Measurements from ENCODE around the gene HIPK3.

Gene HIPK3

GRCh38 chr11:33309118-33309517, 51.9 kb downstream of the HIPK3 start:
- DNase-seq: no peak

DNA sequence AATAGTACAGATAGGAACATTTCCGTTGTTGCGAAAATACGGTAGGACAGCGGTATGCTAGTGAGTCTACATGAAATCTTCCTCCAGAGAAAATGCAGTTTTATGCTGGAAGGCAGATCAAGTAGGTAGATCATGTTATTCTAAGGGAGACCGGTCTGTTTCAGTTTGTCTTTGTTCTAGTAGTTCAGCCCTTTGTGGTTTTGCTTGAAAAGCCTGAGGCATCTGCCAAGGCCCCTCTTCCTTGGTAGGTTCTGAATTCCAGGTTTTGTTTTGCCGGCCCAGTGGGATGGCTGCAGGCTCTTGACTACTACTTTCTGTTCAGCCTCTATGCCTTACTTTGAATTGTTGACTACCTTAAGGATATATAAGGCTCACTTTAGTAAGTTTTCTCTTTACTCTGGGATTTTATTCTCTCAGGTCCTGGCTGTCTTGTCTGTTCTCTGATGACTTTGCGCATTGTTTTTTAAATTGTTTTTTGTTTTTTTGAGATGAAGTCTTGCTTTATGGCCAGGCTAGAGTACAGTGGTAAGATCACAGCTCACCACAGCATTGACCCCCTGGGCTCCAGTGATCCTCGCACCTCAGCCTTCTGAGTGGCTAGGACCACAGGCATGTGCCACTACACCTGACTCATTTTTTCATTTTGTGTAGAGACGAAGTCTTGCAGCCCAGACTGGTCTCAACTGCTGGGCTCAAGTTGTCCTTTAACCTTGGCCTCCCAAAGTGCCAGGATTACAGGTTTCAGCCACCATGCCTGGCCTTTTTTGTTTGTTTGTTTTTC, 53.7 kb downstream of the HIPK3 start:
- DNase-seq: no peak

DNA sequence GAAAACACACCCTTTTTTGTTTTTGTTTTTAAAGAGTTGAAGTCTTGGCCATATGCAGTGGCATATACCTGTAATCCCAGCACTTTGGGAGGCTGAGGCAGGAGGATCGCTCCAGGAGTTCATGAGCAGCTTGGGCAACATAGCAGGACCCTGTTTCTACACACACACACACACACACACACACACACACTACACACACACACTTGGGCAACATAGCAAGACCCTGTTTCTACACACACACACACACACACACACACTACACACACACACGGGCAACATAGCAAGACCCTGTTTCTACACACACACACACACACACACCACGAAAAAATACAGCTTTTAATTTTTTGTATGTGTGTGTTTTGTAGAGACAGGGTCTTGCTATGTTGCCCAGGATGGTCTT, 54.5 kb downstream of the HIPK3 start:
- no peak for DNase-seq

- DNase-seq: no peak
Observed at GRCh38 chr11:33315822-33316221, 58.6 kb downstream of the HIPK3 start.

- no peak for DNase-seq
Observed at GRCh38 chr11:33317662-33318061, 60.5 kb downstream of the HIPK3 start.

DNA sequence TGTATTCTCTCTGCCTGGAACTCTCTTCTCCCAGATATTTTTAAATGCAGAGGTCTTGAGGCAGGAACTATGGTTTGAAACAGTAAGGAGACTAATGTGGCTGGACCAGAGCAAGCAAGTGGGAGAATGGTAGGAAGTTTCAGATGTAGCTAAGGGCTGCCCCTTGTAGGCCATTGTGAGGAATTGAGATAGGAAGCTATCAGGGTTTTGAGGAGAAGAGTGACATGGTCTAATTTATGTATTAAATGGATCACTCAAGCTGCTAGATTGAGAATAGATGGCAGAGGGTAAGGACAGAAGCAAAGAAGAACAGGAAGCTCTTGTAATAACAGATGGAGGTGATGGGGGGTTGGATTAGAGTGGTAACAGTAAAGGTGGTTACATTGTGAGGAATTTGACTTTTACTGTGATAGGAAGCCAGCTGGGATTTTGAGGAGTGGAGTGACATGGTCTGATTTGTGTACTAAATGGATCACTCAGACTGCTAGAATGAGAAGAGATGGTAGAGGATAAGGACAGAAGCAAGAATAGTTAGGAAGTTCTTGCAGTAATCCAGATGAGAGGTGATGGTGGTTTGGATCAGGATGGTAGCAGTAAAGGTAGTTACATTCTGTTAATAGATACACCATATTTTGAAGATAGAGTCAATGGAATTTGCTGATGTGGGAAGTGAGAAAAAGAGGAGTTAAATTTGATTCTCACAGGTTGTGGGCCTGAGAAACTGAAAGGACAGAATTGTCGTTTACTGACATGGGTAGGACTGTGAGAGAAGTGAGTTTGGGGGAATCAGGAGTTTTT, 63.0 kb downstream of the HIPK3 start:
- DNase-seq: no peak

- DNase-seq: no peak
Observed at GRCh38 chr11:33320814-33321330, 63.7 kb downstream of the HIPK3 start.

- DNase-seq: no peak
Observed at GRCh38 chr11:33321422-33321821, 64.2 kb downstream of the HIPK3 start.

DNA sequence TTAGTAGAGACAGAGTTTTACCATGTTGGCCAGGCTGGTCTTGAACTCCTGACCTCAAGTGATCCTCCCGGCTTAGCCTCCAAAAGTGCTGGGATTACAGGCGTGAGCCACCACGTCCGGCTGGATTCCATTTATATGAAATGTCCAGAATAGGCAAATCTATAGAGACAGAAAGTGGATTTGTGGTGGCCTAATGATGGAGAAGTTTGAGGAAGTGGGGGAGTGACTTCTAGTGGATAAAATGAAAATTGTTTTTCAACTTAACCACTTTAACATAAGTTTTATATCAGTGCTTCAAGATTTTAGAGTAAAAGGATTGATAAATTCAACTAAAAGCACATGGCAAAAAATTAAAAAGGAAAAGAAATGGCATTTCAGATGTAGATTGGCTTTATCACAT, 66.2 kb downstream of the HIPK3 start:
- DNase-seq: no peak

DNA sequence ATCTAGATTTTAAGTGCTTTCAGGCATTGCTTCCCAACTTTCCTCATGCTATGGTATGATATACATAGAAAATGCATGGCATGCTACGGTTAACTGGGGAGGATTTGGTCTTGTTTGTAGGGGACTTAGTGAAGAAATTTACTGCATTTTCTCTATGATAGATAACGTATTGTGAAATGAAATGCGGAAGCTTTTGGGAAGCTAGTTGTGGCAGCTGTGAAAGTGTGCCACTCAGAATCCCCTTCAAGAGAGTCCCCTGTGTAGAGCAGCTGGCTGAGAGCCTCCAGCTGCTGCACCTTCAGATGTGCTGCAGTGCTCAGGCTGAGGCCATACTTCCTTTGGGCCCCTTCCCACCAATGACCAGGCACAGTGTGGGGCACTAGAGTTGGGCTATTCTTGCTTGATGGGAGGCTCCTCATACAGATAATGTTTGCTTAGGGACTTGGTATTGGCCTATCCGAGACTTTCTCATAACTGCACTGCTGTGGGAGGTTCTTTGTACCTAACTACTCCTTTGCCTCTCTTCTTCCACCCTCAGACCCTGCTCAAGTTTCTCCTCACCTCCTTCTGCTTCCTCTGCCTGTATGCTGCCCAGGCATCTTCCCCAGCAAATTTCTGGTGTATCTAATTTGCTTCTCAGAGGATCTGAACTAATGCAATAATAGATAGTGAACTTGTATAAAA, 67.3 kb downstream of the HIPK3 start:
- no peak for DNase-seq

DNA sequence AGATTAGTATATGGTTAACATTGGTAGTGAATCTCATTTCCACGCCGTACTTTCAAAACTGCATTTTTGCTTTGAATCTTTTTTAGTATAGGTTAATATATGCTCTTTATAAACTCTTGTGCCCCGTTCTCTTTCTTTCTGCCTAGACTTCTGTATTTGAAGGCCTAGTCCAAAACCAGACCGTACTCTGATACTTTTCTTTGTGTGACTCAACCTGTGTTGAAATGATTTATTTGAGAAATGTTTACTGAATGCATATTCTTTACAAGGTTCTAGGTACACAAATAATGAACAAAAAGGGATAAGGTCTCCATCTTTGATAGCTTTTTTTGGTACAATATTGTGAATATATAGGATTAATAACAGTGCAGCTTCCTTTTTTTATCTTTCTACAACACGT, 68.3 kb downstream of the HIPK3 start:
- DNase-seq: no peak

DNA sequence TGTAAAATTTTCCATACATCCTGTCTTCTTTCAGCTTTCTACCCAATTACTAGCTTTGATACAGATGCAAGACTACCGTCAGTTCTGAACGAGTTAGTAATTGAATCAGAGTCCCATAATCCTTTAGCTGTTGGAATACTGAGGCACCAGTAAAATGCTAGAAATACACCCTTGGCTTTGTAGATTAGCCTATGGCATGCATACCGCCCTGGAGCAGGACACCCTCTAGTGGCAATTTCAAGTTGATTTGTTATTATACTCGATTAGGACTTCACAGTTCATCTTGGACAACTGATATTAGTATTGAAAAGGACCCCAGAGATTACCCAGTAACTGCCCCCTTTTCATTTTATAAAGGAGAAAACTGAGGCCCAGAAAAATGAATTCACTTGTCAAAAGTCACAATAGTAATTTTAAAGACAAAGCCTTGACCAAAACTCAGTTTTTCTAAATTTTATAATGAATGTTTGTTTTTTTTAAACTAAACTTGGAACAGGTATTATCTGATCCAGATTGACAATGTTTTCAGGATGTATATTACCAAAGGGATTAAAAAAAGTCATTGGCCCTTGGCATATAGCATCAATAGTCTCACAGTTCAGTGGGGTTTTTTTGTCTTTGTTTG, 72.6 kb downstream of the HIPK3 start:
- peak; percentile 45 for DNase-seq

- no peak for DNase-seq
Observed at GRCh38 chr11:33333816-33334215, 76.6 kb downstream of the HIPK3 start.

- DNase-seq: no peak
Observed at GRCh38 chr11:33334627-33335026, 77.4 kb downstream of the HIPK3 start.

GRCh38 chr11:33339247-33339646, 82.1 kb downstream of the HIPK3 start:
- DNase-seq: no peak

- no peak for DNase-seq
Observed at GRCh38 chr11:33344611-33345010, 87.4 kb downstream of the HIPK3 start.

- no peak for DNase-seq
Observed at GRCh38 chr11:33347490-33348125, 90.4 kb downstream of the HIPK3 start.

GRCh38 chr11:33350287-33350686, 93.1 kb downstream of the HIPK3 start:
- no peak for DNase-seq

GRCh38 chr11:33358150-33358831, 101.1 kb downstream of the HIPK3 start:
- DNase-seq: no peak

- DNase-seq: no peak
Observed at GRCh38 chr11:33360642-33361041, 103.5 kb downstream of the HIPK3 start.

GRCh38 chr11:33362051-33362910, 105.1 kb downstream of the HIPK3 start:
- no peak for DNase-seq

Measured in left hindlimb (tissue), 1 donor.